Measurements from ENCODE around the gene EXOSC10.

Gene EXOSC10

DNA sequence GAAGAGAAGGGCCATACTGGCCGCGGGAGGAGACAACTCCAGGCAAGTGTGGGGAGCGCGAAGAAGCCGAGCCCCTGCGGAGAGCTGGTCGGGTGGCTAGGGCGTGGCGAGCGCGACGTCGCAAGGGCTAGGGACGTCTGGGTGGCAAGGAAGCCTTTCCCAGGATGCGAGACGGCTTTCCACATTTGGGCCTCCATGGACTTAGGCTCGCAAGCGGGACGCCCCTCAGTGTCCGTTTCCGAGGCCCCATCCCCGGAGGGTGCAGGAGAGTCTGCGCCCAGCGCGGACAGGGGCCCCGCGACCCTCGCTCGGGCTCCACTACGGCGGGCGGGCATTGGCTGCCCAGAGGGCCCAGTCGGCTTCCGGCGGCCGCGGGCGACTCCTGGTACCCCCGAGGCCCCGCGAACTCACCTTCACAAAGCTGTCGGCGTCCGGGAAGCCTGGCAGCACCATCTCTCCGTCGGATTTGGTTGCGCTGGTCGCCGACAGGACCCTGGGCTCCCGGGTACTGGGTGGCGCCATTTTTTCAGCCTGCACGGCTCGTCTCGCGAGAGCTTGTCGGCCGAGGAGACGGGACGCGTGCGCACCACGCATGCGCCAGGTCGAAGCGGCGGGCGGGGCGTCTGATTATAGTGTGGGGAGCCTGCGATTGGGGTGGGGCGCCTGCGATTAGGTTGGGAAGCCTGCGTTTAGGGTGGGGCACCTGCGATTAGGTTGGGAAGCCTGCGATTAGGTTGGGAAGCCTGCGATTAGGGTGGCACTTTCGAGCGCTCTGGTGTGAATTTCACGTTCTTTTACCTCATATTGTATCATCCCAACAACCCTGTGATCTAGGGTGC, at the start of gene EXOSC10:
TSS of gene EXOSC10 (minus strand) at position 560 of the 839 bp plus-strand sequence. CDS start at position 522, 38 bp downstream.
- Mint-ChIP-seq H3K9me3 (ENCODE audit: low read depth) (no peaks in the 10 kb centered on the region), H3K36me3 (no peaks in the 10 kb centered on the region), H3K4me3 (peak within 1 kb of the TSS; percentile 97), H3K27me3 (no peaks in the 10 kb centered on the region), H3K4me1 (ENCODE audit: low read depth) (peaks cover 16% of the 10 kb centered on the region), H3K27ac (peak within 1 kb of the TSS; percentile 95)

GRCh38 chr1:11147197-11147770, 47.6 kb upstream of the EXOSC10 start:
- H3K27ac Mint-ChIP-seq: no peak overlapping the region
- peaks cover 3% of the 10 kb centered on the region for H3K36me3 Mint-ChIP-seq
- H3K27me3 Mint-ChIP-seq: no peaks in the 10 kb centered on the region

DNA sequence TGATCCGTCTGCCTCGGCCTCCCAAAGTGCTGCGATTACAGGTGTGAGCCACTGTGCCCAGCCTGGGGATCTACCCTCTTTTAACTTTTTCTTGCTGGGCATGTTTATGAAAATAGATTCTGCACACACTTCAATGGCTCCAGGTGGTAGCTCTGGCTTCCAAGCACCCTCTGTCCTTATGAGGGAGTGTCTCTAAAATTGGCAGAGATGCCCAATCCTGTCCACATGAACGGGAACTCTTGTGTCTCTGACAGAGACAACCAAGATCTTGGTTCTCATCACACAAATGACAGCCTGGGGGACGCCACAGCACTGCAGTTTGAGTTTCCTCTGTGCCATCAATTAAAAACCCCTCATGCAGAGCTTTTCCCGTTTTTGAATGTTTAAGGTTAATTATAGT, 46.1 kb upstream of the EXOSC10 start:
- no peak overlapping the region for H3K27ac Mint-ChIP-seq
- H3K9me3 Mint-ChIP-seq (ENCODE audit: low read depth): no peaks in the 10 kb centered on the region
- peaks cover 5% of the 10 kb centered on the region for H3K4me1 Mint-ChIP-seq (ENCODE audit: low read depth)
- no peaks in the 10 kb centered on the region for H3K27me3 Mint-ChIP-seq
- no peak overlapping the region for H3K4me3 Mint-ChIP-seq
- H3K36me3 Mint-ChIP-seq: peaks cover 3% of the 10 kb centered on the region

More at GRCh38 chr1:11147197-11147770, 47.6 kb upstream of the EXOSC10 start:
- H3K4me1 Mint-ChIP-seq (ENCODE audit: low read depth): peaks cover 5% of the 10 kb centered on the region
- H3K4me3 Mint-ChIP-seq: no peak overlapping the region
- no peaks in the 10 kb centered on the region for H3K9me3 Mint-ChIP-seq (ENCODE audit: low read depth)

DNA sequence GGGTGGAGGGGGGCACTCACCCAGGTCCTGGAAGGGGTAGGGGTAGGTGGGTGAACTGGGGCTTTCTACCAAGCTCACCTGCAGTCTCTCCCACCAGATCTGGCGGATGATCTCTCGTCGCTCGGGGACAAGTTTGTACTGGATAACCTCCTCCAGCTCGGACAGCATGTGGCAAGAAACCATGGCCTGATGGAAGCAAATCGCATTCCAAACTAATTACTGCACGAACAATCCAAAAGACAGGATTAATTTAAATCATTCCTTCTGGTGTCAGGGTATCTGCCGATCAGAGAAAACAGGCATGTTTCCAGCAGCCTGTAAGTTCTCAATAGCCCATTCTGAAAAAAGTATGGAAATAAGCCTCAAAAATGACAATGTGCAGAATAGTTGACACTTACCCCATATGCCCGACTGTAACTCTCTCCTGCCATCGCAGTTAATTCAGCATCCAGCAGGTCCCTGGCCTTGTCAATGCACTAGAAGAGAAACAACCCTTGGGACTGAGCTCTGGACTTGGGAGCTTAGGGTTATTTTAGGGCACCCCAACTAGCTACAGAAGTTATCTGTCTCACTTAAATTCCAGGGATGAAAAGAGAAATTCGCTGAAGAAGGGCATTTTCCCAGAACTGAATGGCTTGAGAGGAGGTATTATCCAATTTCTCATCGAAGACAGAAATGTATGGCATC, 45.0 kb upstream of the EXOSC10 start:
- peaks cover 5% of the 10 kb centered on the region for H3K4me1 Mint-ChIP-seq (ENCODE audit: low read depth)
- H3K27me3 Mint-ChIP-seq: no peaks in the 10 kb centered on the region
- no peaks in the 10 kb centered on the region for H3K9me3 Mint-ChIP-seq (ENCODE audit: low read depth)
- peak overlapping the region; percentile 67 for H3K27ac Mint-ChIP-seq
- H3K4me3 Mint-ChIP-seq: no peak overlapping the region
- peaks cover 3% of the 10 kb centered on the region for H3K36me3 Mint-ChIP-seq

DNA sequence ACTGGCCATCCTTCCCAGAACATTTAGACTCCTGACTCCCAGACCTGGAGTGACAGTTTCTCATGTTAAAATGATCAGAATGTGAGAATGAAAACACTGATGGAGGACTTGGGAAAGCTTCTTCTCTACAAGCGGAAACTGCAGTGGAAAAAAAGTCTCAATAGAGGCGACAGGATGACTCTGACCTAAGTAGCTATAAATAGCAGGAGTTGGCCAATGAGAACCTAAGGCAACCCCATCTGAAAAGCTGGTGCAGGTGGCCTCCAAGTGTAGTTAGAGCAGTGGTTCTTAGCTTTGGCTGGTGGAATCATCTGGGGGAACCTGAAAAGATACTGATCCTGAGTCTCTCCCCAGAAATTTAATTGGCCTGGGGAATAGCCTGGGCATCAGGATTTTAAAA, 44.2 kb upstream of the EXOSC10 start:
- Mint-ChIP-seq H3K4me3 (no peak overlapping the region), H3K27me3 (no peaks in the 10 kb centered on the region), H3K36me3 (peaks cover 5% of the 10 kb centered on the region)

DNA sequence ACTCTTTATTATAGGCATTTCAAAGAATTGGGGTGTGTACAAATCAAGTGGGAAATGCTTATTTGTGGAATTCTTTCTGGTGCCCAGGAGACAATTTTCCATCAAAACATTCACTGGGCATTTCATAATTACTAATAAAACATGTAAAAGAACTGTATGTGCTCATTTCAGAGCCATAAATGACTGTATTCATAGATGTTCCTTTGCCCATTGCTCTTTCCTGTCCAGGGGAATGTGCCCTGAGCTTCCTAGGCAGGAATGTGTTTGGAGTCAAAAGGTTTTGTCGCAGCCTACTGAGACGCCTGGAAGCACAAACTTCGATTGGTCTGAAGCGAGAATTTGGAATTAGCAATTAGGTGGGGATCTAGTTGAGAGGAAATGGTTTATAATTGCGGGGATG, 43.7 kb upstream of the EXOSC10 start:
- Mint-ChIP-seq H3K4me1 (ENCODE audit: low read depth) (peaks cover 5% of the 10 kb centered on the region), H3K36me3 (peaks cover 7% of the 10 kb centered on the region), H3K4me3 (no peak overlapping the region), H3K9me3 (ENCODE audit: low read depth) (no peaks in the 10 kb centered on the region), H3K27me3 (no peaks in the 10 kb centered on the region), H3K27ac (peak overlapping the region; percentile 67)

More for the DNA sequence above, 44.2 kb upstream of the EXOSC10 start:
- H3K9me3 Mint-ChIP-seq (ENCODE audit: low read depth): no peaks in the 10 kb centered on the region
- H3K27ac Mint-ChIP-seq: peak overlapping the region; percentile 67
- H3K4me1 Mint-ChIP-seq (ENCODE audit: low read depth): peaks cover 5% of the 10 kb centered on the region

DNA sequence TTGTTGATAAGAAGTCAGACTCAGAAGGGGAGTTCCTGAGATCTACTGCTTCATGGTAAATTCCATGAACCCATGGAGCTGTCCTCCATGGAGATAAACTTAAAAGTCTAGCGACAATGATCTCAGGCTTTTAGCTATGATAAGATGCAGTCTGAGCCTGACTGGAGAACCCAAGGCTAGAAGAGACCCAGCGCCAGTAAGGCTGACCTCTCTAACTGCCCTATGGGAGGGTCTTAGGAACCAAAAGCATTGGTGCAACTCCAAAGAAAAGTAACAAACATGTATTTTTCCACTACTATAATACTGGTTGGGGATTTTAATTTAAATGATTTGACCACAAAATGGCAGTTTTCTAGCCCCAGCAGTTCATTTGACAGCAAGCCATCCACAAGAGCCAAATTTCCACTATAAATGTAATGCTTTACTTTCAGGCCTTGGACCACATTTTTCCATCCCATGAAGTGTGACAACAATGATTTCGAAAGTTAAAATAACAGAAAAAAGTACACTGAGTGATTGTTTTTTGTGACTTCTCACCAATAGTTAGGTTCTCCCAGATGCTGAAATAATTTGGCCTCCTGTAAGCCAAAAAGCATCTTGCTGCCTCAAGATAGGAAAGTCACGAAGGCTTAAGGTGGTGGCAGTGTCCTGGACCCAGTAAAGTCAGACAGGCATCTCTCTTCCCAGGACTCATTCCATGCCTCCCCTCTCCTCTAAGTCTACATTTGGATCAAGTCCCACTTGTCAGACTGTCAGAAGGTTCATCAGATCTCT, 43.1 kb upstream of the EXOSC10 start:
- H3K4me1 Mint-ChIP-seq (ENCODE audit: low read depth): peaks cover 5% of the 10 kb centered on the region
- no peaks in the 10 kb centered on the region for H3K27me3 Mint-ChIP-seq
- no peak overlapping the region for H3K4me3 Mint-ChIP-seq
- H3K9me3 Mint-ChIP-seq (ENCODE audit: low read depth): no peaks in the 10 kb centered on the region
- peak overlapping the region; percentile 17 for H3K27ac Mint-ChIP-seq
- H3K36me3 Mint-ChIP-seq: peaks cover 7% of the 10 kb centered on the region

- Mint-ChIP-seq H3K36me3 (peaks cover 7% of the 10 kb centered on the region), H3K9me3 (ENCODE audit: low read depth) (no peaks in the 10 kb centered on the region), H3K27ac (no peak overlapping the region), H3K4me3 (no peak overlapping the region), H3K4me1 (ENCODE audit: low read depth) (peaks cover 3% of the 10 kb centered on the region), H3K27me3 (no peaks in the 10 kb centered on the region)
Observed at GRCh38 chr1:11138952-11139351, 39.3 kb upstream of the EXOSC10 start.

DNA sequence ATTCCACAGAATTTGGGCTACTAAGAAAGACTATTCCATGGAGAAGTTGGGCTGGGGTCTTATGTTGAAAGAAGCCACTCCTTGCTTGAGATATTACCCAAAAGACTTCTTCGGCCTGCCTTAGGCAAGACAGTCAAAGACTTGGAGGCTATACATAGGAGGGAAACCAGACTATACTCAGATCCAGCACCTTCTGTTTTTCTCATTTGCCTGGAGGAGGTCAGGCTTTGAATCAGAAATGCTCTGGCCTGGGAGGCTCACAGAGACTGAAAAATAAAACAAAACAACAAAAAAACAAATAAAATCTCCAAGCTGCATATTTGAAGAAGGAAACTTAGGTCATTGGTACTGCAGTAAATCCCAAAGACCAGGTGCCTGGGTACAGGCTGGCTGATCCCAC, 38.4 kb upstream of the EXOSC10 start:
- Mint-ChIP-seq H3K4me1 (ENCODE audit: low read depth) (no peaks in the 10 kb centered on the region), H3K27me3 (no peaks in the 10 kb centered on the region), H3K4me3 (no peak overlapping the region), H3K36me3 (peaks cover 7% of the 10 kb centered on the region), H3K9me3 (ENCODE audit: low read depth) (no peaks in the 10 kb centered on the region), H3K27ac (no peak overlapping the region)

DNA sequence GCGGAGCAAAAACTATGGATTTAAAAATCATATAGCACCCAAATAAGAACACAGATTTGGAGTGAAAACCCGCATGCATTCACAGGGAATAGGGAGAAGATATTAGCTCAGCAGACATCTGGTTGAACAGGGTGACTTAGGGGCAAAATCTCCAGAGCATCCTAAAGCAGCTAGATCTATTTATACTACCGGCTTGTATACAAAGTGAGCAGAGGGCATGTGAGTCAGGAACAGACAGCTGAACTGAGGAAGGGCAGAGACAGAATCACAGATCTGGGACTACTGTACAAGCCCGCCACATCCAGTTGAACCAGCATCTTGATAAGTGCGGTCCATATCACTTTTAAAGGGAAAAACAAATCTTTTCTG, 35.2 kb upstream of the EXOSC10 start:
- Mint-ChIP-seq H3K27ac (no peak overlapping the region), H3K27me3 (no peaks in the 10 kb centered on the region), H3K9me3 (ENCODE audit: low read depth) (no peaks in the 10 kb centered on the region), H3K4me1 (ENCODE audit: low read depth) (no peaks in the 10 kb centered on the region), H3K4me3 (no peak overlapping the region), H3K36me3 (peaks cover 8% of the 10 kb centered on the region)

DNA sequence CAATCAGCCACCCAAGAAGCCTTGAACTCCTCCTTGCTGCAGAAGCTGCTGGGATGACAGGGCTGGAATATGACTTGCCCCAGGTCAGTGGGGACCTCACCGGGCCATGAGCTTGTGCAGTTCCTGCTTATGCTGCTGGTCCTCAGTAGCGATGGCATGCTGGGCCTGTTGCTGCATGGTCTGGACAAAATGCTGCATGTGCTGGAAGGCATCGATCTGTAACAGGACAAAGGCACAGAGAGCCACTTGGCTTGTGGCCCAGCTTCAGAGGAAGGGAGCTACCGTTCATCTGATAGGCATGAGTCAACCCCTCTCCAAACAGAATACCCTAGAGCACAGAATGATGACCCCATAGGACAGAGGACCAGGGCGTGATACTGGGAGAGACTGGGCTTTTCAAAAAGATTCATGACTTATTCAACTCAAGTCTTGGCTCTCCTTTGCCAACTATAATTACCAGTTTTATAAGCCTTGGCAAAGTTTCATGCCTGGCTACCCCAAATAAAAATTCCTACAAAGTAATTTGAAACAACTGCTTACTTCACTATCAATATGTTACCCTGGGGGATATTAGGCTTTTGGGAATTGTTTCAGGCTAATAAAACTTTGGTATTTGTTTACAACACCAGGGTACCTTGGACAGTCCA, 34.7 kb upstream of the EXOSC10 start:
- no peaks in the 10 kb centered on the region for H3K4me1 Mint-ChIP-seq (ENCODE audit: low read depth)
- no peak overlapping the region for H3K27ac Mint-ChIP-seq
- H3K4me3 Mint-ChIP-seq: no peak overlapping the region
- no peaks in the 10 kb centered on the region for H3K9me3 Mint-ChIP-seq (ENCODE audit: low read depth)
- H3K36me3 Mint-ChIP-seq: peaks cover 13% of the 10 kb centered on the region
- H3K27me3 Mint-ChIP-seq: no peaks in the 10 kb centered on the region

DNA sequence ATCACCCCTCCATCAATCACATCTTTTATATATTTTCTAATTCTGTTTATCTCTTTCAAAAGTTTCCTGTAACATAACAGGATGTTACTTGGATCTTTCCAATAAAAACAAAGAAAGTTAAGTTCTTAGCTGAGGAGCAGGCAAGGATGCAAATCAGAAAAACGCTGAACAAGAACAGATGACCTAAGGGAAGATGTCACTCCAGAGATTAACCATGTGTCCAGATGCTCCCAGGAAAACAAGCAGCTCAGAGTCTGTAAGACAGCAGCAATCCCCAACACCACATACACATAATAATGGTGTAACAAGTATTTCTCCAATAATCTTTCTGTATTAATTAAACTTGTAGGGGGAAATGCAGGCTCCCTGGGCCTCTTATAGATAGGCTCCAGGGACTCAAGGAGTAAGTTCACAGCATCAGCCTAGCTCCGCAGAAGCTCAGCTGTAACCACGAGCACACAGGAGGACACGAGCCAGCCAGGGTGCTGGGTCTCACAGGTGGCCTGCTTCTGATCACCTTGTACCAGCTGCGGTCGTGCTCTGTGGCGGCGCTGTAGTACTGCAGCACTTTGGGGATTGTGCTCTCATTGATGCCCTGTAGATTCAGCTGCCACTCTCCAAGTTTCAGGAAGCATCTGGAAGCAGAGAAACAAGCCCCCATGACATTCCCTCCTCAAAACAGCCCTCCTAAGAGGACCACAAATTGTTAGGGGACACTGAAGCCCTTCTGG, 33.1 kb upstream of the EXOSC10 start:
- H3K36me3 Mint-ChIP-seq: peaks cover 9% of the 10 kb centered on the region
- no peak overlapping the region for H3K27ac Mint-ChIP-seq
- no peaks in the 10 kb centered on the region for H3K4me1 Mint-ChIP-seq (ENCODE audit: low read depth)
- H3K4me3 Mint-ChIP-seq: no peak overlapping the region
- H3K9me3 Mint-ChIP-seq (ENCODE audit: low read depth): no peaks in the 10 kb centered on the region
- no peaks in the 10 kb centered on the region for H3K27me3 Mint-ChIP-seq

DNA sequence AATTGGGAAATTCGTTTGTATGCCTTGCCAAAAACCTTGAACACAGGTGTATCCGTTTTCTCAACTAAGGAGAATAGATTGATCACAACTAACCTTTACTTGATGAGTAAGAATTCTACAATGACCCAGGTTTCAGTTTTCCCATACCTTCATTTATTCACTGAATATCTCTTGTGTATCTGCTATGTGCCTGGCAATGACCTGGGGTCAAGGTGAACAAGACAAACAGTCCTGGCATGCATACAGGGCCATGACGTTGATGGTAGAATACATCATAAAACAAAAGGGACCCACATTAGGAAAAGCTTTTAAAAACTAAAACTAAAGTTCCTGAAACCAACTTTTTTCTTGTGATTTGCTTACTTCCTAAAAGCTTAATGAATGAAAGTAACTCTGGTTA, 32.1 kb upstream of the EXOSC10 start:
- Mint-ChIP-seq H3K36me3 (peaks cover 9% of the 10 kb centered on the region), H3K4me3 (no peak overlapping the region)

DNA sequence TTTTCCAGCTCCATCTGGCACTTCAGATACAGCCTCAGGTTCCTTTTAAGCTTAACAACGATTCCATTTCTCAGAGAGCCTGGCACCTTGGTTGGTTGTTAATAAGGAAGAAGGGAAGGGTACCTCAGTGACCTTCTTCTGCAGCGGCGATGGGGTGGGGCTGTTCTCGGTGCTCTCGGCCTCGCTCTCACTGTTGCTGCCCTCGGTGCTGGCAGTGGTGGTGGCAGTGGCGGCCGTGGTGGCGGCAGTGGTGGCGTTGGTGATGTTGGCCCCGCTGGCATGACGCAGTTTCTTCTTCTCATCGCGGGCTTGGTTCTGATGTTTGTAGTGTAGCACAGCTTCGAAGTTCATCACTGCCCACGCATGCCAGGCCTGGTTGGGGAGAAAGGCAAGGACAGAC, 30.7 kb upstream of the EXOSC10 start:
- Mint-ChIP-seq H3K9me3 (ENCODE audit: low read depth) (no peaks in the 10 kb centered on the region), H3K36me3 (peaks cover 16% of the 10 kb centered on the region), H3K27ac (no peak overlapping the region), H3K4me1 (ENCODE audit: low read depth) (no peaks in the 10 kb centered on the region), H3K4me3 (no peak overlapping the region), H3K27me3 (no peaks in the 10 kb centered on the region)

More for the DNA sequence above, 32.1 kb upstream of the EXOSC10 start:
- Mint-ChIP-seq H3K27me3 (no peaks in the 10 kb centered on the region), H3K4me1 (ENCODE audit: low read depth) (no peaks in the 10 kb centered on the region), H3K27ac (no peak overlapping the region), H3K9me3 (ENCODE audit: low read depth) (no peaks in the 10 kb centered on the region)

All from activated naive CD8-positive, alpha-beta T cell (primary cell).